Body of pancreas (tissue), 4 donors: ENCODE results near the gene CACNG7. TPM values are rescaled to one million over a fixed set of nuclear protein-coding genes. Genes with fewer than 3 reads are reported as not detected.

Source experiments
- ATAC-seq: fragments of 150-250 bp; one replicate; pipeline ENCODE4 v1.9.1; 2016
- DNase-seq, 4 donors: peaks; one replicate each; pipeline ENCODE4 v3.0.0-alpha.2; 2019
- H3K27ac ChIP-seq, 4 donors: fragments of 200-600 bp; sonication (generic); 1 replicate in 3 of 4; 2 replicates in 1 of 4; pipeline versions ENCODE4 v1.5.1 to v1.6.1; 2016 to 2019; ENCODE audit warnings: mild to moderate bottlenecking in 1 of 4, mixed read lengths in 1 of 4, moderate library complexity in 1 of 4
- H3K27me3 ChIP-seq, 2 donors: fragments of 200-600 bp; sonication (generic); one replicate each; pipeline ENCODE4 v1.6.0; 2016; ENCODE audit warnings: mild to moderate bottlenecking in 1 of 2
- H3K36me3 ChIP-seq, 2 donors: fragments of 200-600 bp; sonication (generic); replicated peaks in 1 of 2; 2 replicates each; pipeline ENCODE4 v1.5.1; 2016; ENCODE audit warnings: low read depth in 2 of 2; ENCODE audit not compliant: insufficient read depth in 1 of 2
- H3K4me1 ChIP-seq: fragments of 200-600 bp; sonication (generic); one replicate; pipeline ENCODE4 v1.6.0; 2016
- H3K4me3 ChIP-seq, 2 donors: fragments of 200-600 bp; sonication (generic); 1 replicate in 1 of 2; 2 replicates in 1 of 2; pipeline ENCODE4 v1.5.1; 2016 to 2019
- H3K9me3 ChIP-seq, 3 donors: fragments of 200-600 bp; sonication (generic); 1 replicate in 2 of 3; 2 replicates in 1 of 3; pipeline ENCODE4 v1.5.1; 2016
- POLR2A ChIP-seq, 3 donors: fragments of 450-650 bp; IDR thresholded peaks; one replicate each; pipeline ENCODE4 v1.6.1; 2016; ENCODE audit warnings: antibody characterized with exemption in 3 of 3, mild to moderate bottlenecking in 2 of 3
- WGBS, 2 donors: methylation state at CpG; one replicate each; pipeline ENCODE4 v1.1.5; 2017; 5-methylcytosine and 5-hydroxymethylcytosine counted together
- intact Hi-C: fragments of 100-400 bp; cut with DNase I; formaldehyde crosslinking; loops from one replicate; pipeline ENCODE4 v1.15.1; 2023
- total RNA-seq, 2 donors: library from RNA; depleted of rRNA; stranded (reverse); fragments of >200 nt; gene quantifications; one replicate each; pipeline ENCODE4 v1.1.0, GENCODE V29; 2016
- TF ChIP-seq, protein P1 (sequence below), 7 experiments: fragments of 450-650 bp in 4 of 7; fragments of 200-600 bp in 3 of 7; sonication (generic) in 3 of 7; IDR thresholded peaks; one replicate each; pipeline ENCODE4 v1.5.1; 2016 to 2019; ENCODE audit warnings: antibody characterized with exemption in 7 of 7

The CACNG7 gene
- total RNA-seq, 2 donors from 2014 or later = not detected

- peak; percentile 32 for ATAC-seq
- H3K9me3 ChIP-seq = no peaks in the 10 kb centered on the region
- no peak overlapping the region for H3K27ac ChIP-seq
- TF ChIP-seq, protein P1, sequence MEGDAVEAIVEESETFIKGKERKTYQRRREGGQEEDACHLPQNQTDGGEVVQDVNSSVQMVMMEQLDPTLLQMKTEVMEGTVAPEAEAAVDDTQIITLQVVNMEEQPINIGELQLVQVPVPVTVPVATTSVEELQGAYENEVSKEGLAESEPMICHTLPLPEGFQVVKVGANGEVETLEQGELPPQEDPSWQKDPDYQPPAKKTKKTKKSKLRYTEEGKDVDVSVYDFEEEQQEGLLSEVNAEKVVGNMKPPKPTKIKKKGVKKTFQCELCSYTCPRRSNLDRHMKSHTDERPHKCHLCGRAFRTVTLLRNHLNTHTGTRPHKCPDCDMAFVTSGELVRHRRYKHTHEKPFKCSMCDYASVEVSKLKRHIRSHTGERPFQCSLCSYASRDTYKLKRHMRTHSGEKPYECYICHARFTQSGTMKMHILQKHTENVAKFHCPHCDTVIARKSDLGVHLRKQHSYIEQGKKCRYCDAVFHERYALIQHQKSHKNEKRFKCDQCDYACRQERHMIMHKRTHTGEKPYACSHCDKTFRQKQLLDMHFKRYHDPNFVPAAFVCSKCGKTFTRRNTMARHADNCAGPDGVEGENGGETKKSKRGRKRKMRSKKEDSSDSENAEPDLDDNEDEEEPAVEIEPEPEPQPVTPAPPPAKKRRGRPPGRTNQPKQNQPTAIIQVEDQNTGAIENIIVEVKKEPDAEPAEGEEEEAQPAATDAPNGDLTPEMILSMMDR (IDR thresholded peaks at IDR 0.05) = no peak
- no peak for TF ChIP-seq POLR2A (IDR thresholded peaks at IDR 0.05)
- 2 to 6% methylated on average over 10 to 51 of the region's 51 CpGs for WGBS, 2 donors
- peaks cover 0 to 54% of the 10 kb centered on the region in 2 donors for H3K27me3 ChIP-seq
- H3K4me3 ChIP-seq = no peak overlapping the region
- H3K36me3 ChIP-seq = no peaks in the 10 kb centered on the region
- intact Hi-C loops = no loop called here
- H3K4me1 ChIP-seq = peaks cover 9% of the 10 kb centered on the region
- DNase-seq = peak in 3 of 4 donors; percentile 27 to 45 (median 43)
These were observed 758 bp upstream of the CACNG7 start for GRCh38 chr19:53908106-53908934.

GRCh38 chr19:53909471-53910169 is 542 bp downstream of the CACNG7 start:
- Histone ChIP-seq H3K4me1 (peaks cover 9% of the 10 kb centered on the region), H3K4me3 (no peak overlapping the region), H3K9me3 (no peaks in the 10 kb centered on the region), H3K36me3 (no peaks in the 10 kb centered on the region), H3K27ac (no peak overlapping the region), H3K27me3 (peaks cover 0 to 51% of the 10 kb centered on the region in 2 donors)
- DNase-seq (no peak), ATAC-seq (no peak)
- WGBS, 2 donors = 2 to 3% methylated on average over 26 to 46 of the region's 47 CpGs
- intact Hi-C loops = no loop called here
- TF ChIP-seq POLR2A (IDR thresholded peaks at IDR 0.05) = no peak
- TF ChIP-seq, protein P1 (IDR thresholded peaks at IDR 0.05) = no peak

- DNase-seq (no peak), ATAC-seq (no peak)
- Histone ChIP-seq H3K9me3 (no peaks in the 10 kb centered on the region), H3K27me3 (peaks cover 0 to 51% of the 10 kb centered on the region in 2 donors), H3K27ac (no peak overlapping the region), H3K36me3 (no peaks in the 10 kb centered on the region), H3K4me3 (no peak overlapping the region), H3K4me1 (peaks cover 9% of the 10 kb centered on the region)
- no peak for TF ChIP-seq POLR2A (IDR thresholded peaks at IDR 0.05)
- TF ChIP-seq, protein P1 (IDR thresholded peaks at IDR 0.05) = no peak
- intact Hi-C loops = no loop called here
- 0 to 2% methylated on average over 13 of the region's 13 CpGs for WGBS, 2 donors
These were observed 1.1 kb downstream of the CACNG7 start for GRCh38 chr19:53910170-53910518.

DNA sequence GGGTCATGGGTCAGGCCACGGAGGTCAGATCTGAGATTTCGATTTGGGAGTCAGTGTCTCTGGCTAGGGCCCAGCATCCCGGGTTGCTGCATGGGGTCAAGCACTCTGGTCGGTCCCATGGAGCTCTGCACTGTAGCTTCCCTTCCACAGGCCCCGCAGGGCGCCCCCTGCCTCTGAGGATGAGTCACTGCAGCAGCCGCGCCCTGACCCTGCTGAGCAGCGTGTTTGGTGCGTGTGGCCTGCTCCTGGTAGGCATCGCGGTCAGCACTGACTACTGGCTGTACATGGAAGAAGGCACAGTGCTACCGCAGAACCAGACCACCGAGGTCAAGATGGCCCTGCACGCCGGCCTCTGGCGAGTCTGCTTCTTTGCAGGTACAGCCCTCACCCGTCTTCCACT is 3.6 kb downstream of the CACNG7 start:
- peaks cover 0 to 38% of the 10 kb centered on the region in 2 donors for H3K27me3 ChIP-seq
- WGBS, 2 donors = 61 to 100% methylated on average over 3 to 18 of the region's 18 CpGs
- intact Hi-C loops = no loop called here
- no peaks in the 10 kb centered on the region for H3K9me3 ChIP-seq
- ATAC-seq (no peak), DNase-seq (no peak)
- peaks cover 9% of the 10 kb centered on the region for H3K4me1 ChIP-seq
- H3K27ac ChIP-seq = no peak overlapping the region
- H3K36me3 ChIP-seq = no peaks in the 10 kb centered on the region
- H3K4me3 ChIP-seq = no peak overlapping the region
- TF ChIP-seq, protein P1 (IDR thresholded peaks at IDR 0.05) = no peak
- TF ChIP-seq POLR2A (IDR thresholded peaks at IDR 0.05) = no peak
